ENCODE results near the gene ZNF778. TPM values are rescaled to one million over a fixed set of nuclear protein-coding genes. Genes with fewer than 3 reads are reported as not detected.

Gene ZNF778
- total and polyA plus RNA-seq, 2 of the 13 experiments (the other 11 are each of a cell fraction or from before 2014, with no cell fraction given) = 3.8 to 7.2 TPM

DNA sequence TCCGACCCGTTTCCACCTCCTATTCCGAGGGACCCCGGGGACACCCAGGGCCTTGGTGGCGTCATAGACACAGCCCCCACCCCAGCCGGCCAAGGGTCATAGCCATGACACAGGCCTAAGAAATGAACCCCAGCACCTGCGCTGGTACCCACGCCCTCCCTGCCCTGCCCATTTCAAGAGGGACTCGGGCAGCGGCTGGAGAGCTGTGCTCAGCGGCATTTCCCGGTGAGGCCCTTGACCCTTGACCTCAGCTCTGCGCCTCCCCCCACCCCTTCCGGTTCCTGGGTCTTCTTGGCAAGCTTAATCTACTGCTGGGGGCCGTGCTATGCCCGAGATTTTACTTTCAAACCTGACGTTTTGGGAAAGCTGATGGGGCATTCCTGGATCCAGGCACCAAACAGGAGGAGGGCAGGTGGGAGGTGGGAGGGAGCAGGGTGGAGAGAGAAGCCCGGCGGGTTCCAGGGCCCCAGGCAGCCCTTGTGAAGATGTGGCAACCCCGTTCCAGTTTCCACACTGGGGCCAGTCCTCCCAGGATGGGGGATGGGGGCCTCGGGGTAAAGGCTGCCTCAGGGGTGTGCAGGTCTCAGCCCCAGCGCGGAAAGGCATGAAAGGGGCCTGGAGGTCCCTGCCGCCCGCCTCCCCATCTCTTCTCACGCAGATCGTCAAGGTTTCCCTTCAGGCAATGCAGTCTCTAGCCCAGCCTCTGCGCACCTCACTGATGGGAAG, 17.2 kb upstream of the ZNF778 start, which contains the start of gene SLC22A31 (continued):
- peak; percentile 42; the same call in 1 of the 2 replicates for TF ChIP-seq ZBTB42 (CRISPR knock-in tag; IDR thresholded peaks at IDR 0.05)
- TF ChIP-seq ZNF776 (CRISPR knock-in tag; IDR thresholded peaks at IDR 0.05) = peak; percentile 15; the same call in 1 of the 2 replicates
- TF ChIP-seq HDAC1 (CRISPR knock-in tag; IDR thresholded peaks at IDR 0.05) = peak; percentile 75
- TF ChIP-seq SIN3B (IDR thresholded peaks at IDR 0.05; ENCODE audit: low read length) = 0 out of 2 replicates have a peak, but pooled peaks have one; percentile 11
- peak; percentile 65; the same call in 1 of the 2 replicates for TF ChIP-seq HDAC2 (CRISPR knock-in tag; IDR thresholded peaks at IDR 0.05)
- peak; percentile 77 for TF ChIP-seq ASH2L (IDR thresholded peaks at IDR 0.05; ENCODE audit: insufficient read length, low read depth, low read length)
- TF ChIP-seq MED1 (CRISPR knock-in tag; IDR thresholded peaks at IDR 0.05) = peak; percentile 29; the same call in 1 of the 2 replicates
- no peak for TF ChIP-seq IRX3 (CRISPR knock-in tag; IDR thresholded peaks at IDR 0.05; ENCODE audit: borderline replicate concordance, low read depth)
- TF ChIP-seq POLR2A (IDR thresholded peaks at IDR 0.05; ENCODE audit: insufficient read depth in 1 of 2, low read depth in 2 of 2, low read length in 2 of 2) = peak in 1 of 2 experiments; percentile 45; a peak in 1 of 4 replicates
- TF ChIP-seq ZNF430 (CRISPR knock-in tag; IDR thresholded peaks at IDR 0.05) = peak; percentile 75
- no peak for TF ChIP-seq ZNF652 (CRISPR knock-in tag; IDR thresholded peaks at IDR 0.05; ENCODE audit: borderline replicate concordance, low read depth)
- TF ChIP-seq ZNF557 (CRISPR knock-in tag; IDR thresholded peaks at IDR 0.05) = no peak
- no peak for TF ChIP-seq TRIM24 (CRISPR knock-in tag; IDR thresholded peaks at IDR 0.05)
- TF ChIP-seq JUN (CRISPR knock-in tag; IDR thresholded peaks at IDR 0.05) = peak; percentile 59; the same call in 1 of the 2 replicates
- TF ChIP-seq, protein P1, sequence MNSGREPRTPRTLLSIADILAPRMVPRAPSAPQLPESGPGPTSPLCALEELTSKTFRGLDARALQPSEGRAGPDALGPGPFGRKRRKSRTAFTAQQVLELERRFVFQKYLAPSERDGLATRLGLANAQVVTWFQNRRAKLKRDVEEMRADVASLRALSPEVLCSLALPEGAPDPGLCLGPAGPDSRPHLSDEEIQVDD (CRISPR knock-in tag; IDR thresholded peaks at IDR 0.05; ENCODE audit: borderline replicate concordance) = no peak
- TF ChIP-seq NONO (IDR thresholded peaks at IDR 0.05) = no peak
- no peak for TF ChIP-seq NONO (CRISPR knock-in tag; conservative IDR thresholded peaks at IDR 0.05)
- TF ChIP-seq MIXL1 (CRISPR knock-in tag; IDR thresholded peaks at IDR 0.05) = 0 out of 2 replicates have a peak, but pooled peaks have one; percentile 21
- TF ChIP-seq, protein P2, sequence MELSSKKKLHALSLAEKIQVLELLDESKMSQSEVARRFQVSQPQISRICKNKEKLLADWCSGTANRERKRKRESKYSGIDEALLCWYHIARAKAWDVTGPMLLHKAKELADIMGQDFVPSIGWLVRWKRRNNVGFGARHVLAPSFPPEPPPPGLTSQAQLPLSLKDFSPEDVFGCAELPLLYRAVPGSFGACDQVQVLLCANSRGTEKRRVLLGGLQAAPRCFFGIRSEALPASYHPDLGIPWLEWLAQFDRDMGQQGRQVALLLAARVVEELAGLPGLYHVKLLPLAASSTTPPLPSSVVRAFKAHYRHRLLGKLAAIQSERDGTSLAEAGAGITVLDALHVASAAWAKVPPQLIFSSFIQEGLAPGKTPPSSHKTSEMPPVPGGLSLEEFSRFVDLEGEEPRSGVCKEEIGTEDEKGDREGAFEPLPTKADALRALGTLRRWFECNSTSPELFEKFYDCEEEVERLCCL (CRISPR knock-in tag; IDR thresholded peaks at IDR 0.05; ENCODE audit: borderline replicate concordance) = no peak
- 0 out of 2 replicates have a peak, but pooled peaks have one; percentile 55 for TF ChIP-seq WIZ (CRISPR knock-in tag; IDR thresholded peaks at IDR 0.05)
- TF ChIP-seq ATAD3A (CRISPR knock-in tag; IDR thresholded peaks at IDR 0.05) = 0 out of 2 replicates have a peak, but pooled peaks have one; percentile 11
- no peak for TF ChIP-seq RFX1 (IDR thresholded peaks at IDR 0.05)
- TF ChIP-seq, protein P3, sequence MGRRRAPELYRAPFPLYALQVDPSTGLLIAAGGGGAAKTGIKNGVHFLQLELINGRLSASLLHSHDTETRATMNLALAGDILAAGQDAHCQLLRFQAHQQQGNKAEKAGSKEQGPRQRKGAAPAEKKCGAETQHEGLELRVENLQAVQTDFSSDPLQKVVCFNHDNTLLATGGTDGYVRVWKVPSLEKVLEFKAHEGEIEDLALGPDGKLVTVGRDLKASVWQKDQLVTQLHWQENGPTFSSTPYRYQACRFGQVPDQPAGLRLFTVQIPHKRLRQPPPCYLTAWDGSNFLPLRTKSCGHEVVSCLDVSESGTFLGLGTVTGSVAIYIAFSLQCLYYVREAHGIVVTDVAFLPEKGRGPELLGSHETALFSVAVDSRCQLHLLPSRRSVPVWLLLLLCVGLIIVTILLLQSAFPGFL (CRISPR knock-in tag; IDR thresholded peaks at IDR 0.05) = peak; percentile 29; the same call in 1 of the 2 replicates
- no peak for TF ChIP-seq ZNF674 (CRISPR knock-in tag; IDR thresholded peaks at IDR 0.05; ENCODE audit: low read depth)
- TF ChIP-seq ZNF350 (CRISPR knock-in tag; IDR thresholded peaks at IDR 0.05; ENCODE audit: borderline replicate concordance, low read depth) = peak; percentile 60; the same call in 1 of the 2 replicates
- peak; percentile 30; the same call in 1 of the 2 replicates for TF ChIP-seq FOXK1 (CRISPR knock-in tag; IDR thresholded peaks at IDR 0.05; ENCODE audit: borderline replicate concordance, low read depth)
- peak; percentile 72 for TF ChIP-seq THAP11 (CRISPR knock-in tag; IDR thresholded peaks at IDR 0.05)
- no peak for TF ChIP-seq RAD51 (IDR thresholded peaks at IDR 0.05; ENCODE audit: borderline replicate concordance)

All from HepG2 (cell line).